ENCODE results near the gene MCM7.

DNA sequence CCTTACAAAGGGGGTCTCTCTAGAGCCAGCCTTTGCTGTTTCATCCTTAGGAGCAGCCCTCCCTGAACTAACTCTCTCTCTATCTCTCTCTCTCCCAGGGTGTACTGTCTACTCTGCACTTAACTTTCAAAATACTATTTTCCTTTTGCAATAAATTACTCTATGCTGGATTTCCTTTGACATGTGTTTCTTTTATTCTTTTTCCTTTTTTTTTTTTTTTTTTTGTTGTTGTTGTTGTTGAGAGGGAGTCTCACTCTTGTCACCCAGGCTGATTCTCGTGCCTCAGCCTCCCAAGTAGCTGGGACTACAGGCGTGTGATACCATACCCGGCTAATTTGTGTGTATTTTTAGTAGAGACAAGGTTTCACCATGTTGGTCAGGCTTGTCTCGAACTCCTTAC, 18.2 kb downstream of the MCM7 start:
- no peak for TF ChIP-seq POLR2A (IDR thresholded peaks at IDR 0.05)
- TF ChIP-seq, protein P1, sequence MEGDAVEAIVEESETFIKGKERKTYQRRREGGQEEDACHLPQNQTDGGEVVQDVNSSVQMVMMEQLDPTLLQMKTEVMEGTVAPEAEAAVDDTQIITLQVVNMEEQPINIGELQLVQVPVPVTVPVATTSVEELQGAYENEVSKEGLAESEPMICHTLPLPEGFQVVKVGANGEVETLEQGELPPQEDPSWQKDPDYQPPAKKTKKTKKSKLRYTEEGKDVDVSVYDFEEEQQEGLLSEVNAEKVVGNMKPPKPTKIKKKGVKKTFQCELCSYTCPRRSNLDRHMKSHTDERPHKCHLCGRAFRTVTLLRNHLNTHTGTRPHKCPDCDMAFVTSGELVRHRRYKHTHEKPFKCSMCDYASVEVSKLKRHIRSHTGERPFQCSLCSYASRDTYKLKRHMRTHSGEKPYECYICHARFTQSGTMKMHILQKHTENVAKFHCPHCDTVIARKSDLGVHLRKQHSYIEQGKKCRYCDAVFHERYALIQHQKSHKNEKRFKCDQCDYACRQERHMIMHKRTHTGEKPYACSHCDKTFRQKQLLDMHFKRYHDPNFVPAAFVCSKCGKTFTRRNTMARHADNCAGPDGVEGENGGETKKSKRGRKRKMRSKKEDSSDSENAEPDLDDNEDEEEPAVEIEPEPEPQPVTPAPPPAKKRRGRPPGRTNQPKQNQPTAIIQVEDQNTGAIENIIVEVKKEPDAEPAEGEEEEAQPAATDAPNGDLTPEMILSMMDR (IDR thresholded peaks at IDR 0.05): no peak
